CD14-positive monocyte (primary cell): ENCODE results near the gene SENP3. TPM values are rescaled to one million over a fixed set of nuclear protein-coding genes. Genes with fewer than 3 reads are reported as not detected.

Experiments
- DNase-seq, 3 donors: peaks; one replicate each; pipeline ENCODE4 v3.0.0-alpha.2; 2011 to 2022
- H2AFZ ChIP-seq: 2 replicates; pipeline ENCODE4 v1.6.0; 2012; ENCODE audit warnings: mild to moderate bottlenecking, low read depth, low read length, inconsistent platforms; ENCODE audit not compliant: insufficient read depth, poor library complexity, severe bottlenecking
- H3K27ac ChIP-seq, 2 donors: 1 replicate in 1 of 2; 2 replicates in 1 of 2; pipeline ENCODE4 v1.5.1; 2012 to 2013; ENCODE audit warnings: low read length in 2 of 2, control low read depth in 1 of 2, inconsistent platforms in 1 of 2, low read depth in 1 of 2, mild to moderate bottlenecking in 1 of 2
- H3K27me3 ChIP-seq, 2 donors: one replicate each; pipeline versions ENCODE4 v1.6.0 to v1.6.1; 2011 to 2013; ENCODE audit warnings: low read length in 2 of 2; ENCODE audit not compliant: control insufficient read depth in 2 of 2, insufficient read depth in 2 of 2
- H3K36me3 ChIP-seq, 2 donors: replicated peaks in 1 of 2; 1 replicate in 1 of 2; 2 replicates in 1 of 2; pipeline versions ENCODE4 v1.5.1 to v1.6.1; 2012 to 2013; ENCODE audit warnings: low read length in 2 of 2, control low read depth in 1 of 2, inconsistent platforms in 1 of 2, mild to moderate bottlenecking in 1 of 2; ENCODE audit not compliant: insufficient read depth in 2 of 2, control insufficient read depth in 1 of 2
- H3K4me1 ChIP-seq, 2 donors: 1 replicate in 1 of 2; 2 replicates in 1 of 2; pipeline versions ENCODE4 v1.5.1 to v1.6.1; 2012 to 2013; ENCODE audit warnings: low read length in 2 of 2, control low read depth in 1 of 2, inconsistent platforms in 1 of 2, mild to moderate bottlenecking in 1 of 2, moderate library complexity in 1 of 2; ENCODE audit not compliant: insufficient read depth in 2 of 2, control insufficient read depth in 1 of 2
- H3K4me2 ChIP-seq: replicated peaks from 2 replicates; pipeline ENCODE3; 2012; ENCODE audit warnings: low read length, moderate library complexity, mild to moderate bottlenecking; ENCODE audit not compliant: poor library complexity, severe bottlenecking; ENCODE audit errors: extremely low read depth
- H3K4me3 ChIP-seq, 3 experiments: fragments of 200-600 bp in 1 of 3; sonication (generic) in 1 of 3; replicated peaks in 1 of 3; 1 replicate in 2 of 3; 2 replicates in 1 of 3; pipeline ENCODE4 v1.5.1; 2011 to 2013; ENCODE audit warnings: low read length in 3 of 3, mild to moderate bottlenecking in 3 of 3, control low read depth in 2 of 3, low read depth in 2 of 3, inconsistent platforms in 1 of 3, moderate library complexity in 1 of 3
- H3K79me2 ChIP-seq: 2 replicates; pipeline ENCODE4 v1.6.0; 2012; ENCODE audit warnings: mild to moderate bottlenecking, control low read depth, inconsistent platforms, low read length, moderate library complexity; ENCODE audit not compliant: insufficient read depth
- H3K9ac ChIP-seq: 2 replicates; pipeline ENCODE4 v1.6.0; 2017; ENCODE audit warnings: low read length, mild to moderate bottlenecking; ENCODE audit not compliant: insufficient read depth, poor library complexity, severe bottlenecking
- H3K9me3 ChIP-seq, 2 donors: replicated peaks in 1 of 2; 1 replicate in 1 of 2; 2 replicates in 1 of 2; pipeline versions ENCODE4 v1.5.1 to v1.6.1; 2012 to 2013; ENCODE audit warnings: low read length in 2 of 2, control low read depth in 1 of 2; ENCODE audit not compliant: control insufficient read depth in 1 of 2, insufficient read depth in 1 of 2
- H4K20me1 ChIP-seq: 2 replicates; pipeline ENCODE4 v1.6.0; 2012; ENCODE audit warnings: mild to moderate bottlenecking, low read length, control low read depth, moderate library complexity; ENCODE audit not compliant: insufficient read depth
- H3K27ac Mint-ChIP-seq, 7 donors: one replicate each; pipeline ENCODE4 v1.8.0; 2020; ENCODE audit warnings: mild to moderate bottlenecking in 7 of 7, mixed read lengths in 7 of 7, moderate library complexity in 6 of 7, inconsistent platforms in 2 of 7
- H3K27me3 Mint-ChIP-seq, 3 donors: one replicate each; pipeline ENCODE4 v1.8.0; 2021 to 2022; ENCODE audit warnings: low read depth in 3 of 3, mild to moderate bottlenecking in 3 of 3, mixed read lengths in 3 of 3, moderate library complexity in 3 of 3, inconsistent platforms in 1 of 3
- H3K36me3 Mint-ChIP-seq, 2 donors: one replicate each; pipeline ENCODE4 v1.8.0; 2020; ENCODE audit warnings: mixed read lengths in 2 of 2, inconsistent platforms in 1 of 2, mild to moderate bottlenecking in 1 of 2
- H3K4me1 Mint-ChIP-seq: one replicate; pipeline ENCODE4 v1.8.0; 2020; ENCODE audit warnings: mild to moderate bottlenecking, mixed read lengths
- H3K4me3 Mint-ChIP-seq, 2 donors: one replicate each; pipeline ENCODE4 v1.8.0; 2020; ENCODE audit warnings: mild to moderate bottlenecking in 2 of 2, mixed read lengths in 2 of 2, moderate library complexity in 1 of 2
- H3K9me3 Mint-ChIP-seq, 7 donors: one replicate each; pipeline ENCODE4 v1.8.0; 2020 to 2022; ENCODE audit warnings: mixed read lengths in 7 of 7, mild to moderate bottlenecking in 6 of 7, moderate library complexity in 6 of 7, inconsistent platforms in 2 of 7
- WGBS: methylation state at CpG from one replicate; pipeline ENCODE4 v1.1.5; 2013; ENCODE audit warnings: missing lambda C conversion rate; ENCODE audit not compliant: insufficient coverage; 5-methylcytosine and 5-hydroxymethylcytosine counted together
- intact Hi-C, 2 donors: fragments of 100-400 bp; cut with micrococcal nuclease; formaldehyde crosslinking; loops; one replicate each; pipeline versions ENCODE4 v1.15.0 to v1.15.1; 2023
- polyA plus RNA-seq, 3 donors: library from polyadenylated mRNA; depleted of rRNA in 1 of 3; unstranded in 2 of 3; stranded (reverse) in 1 of 3; fragments of 300-500 nt in 2 of 3; fragments of >200 nt in 1 of 3; fragmentation: Illumina TruSeq in 2 of 3; gene quantifications; 1 replicate in 2 of 3; 2 replicates in 1 of 3; pipeline ENCODE4 v1.2.3, GENCODE V29; 2012 to 2021
- TF ChIP-seq, protein P1 (sequence below): fragments of 200-600 bp; IDR thresholded peaks from one replicate; pipeline ENCODE4 v1.8.0; 2022; ENCODE audit warnings: antibody characterized with exemption, mild to moderate bottlenecking

The SENP3 gene
- polyA plus RNA-seq, 3 donors = 2.9 to 140 (median 5.6) TPM

DNA sequence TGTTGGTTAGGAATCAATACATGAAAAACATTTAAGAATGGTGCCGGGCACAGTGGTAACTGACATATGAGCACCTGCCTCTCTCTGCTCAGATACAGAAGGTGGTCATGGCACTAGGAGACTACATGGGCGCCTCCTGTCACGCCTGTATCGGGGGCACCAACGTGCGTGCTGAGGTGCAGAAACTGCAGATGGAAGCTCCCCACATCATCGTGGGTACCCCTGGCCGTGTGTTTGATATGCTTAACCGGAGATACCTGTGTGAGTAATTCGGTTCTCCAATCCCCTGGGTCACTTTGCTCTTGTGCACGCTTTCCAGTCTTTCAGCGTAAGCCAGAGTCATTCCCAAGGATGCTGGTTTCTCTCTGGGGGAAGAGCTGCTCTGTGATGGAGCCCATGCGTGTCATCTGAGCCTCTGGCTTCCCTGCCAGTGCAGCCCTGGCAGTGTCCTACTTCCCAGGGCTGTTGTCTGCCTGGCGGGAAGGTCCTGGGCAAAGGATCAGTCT is 14.8 kb downstream of the SENP3 start:
- Histone ChIP-seq H3K4me2 (peak overlapping the region; percentile 91), H3K36me3 (peaks cover 49 to 52% of the 10 kb centered on the region in 2 donors), H3K9me3 (no peaks in the 10 kb centered on the region), H3K27ac (peak overlapping the region; percentile 99), H3K9ac (no peak overlapping the region), H4K20me1 (peaks cover 84% of the 10 kb centered on the region), H3K4me3 (peak overlapping the region in 1 of 3 experiments; percentile 100), H3K4me1 (peaks cover 70 to 80% of the 10 kb centered on the region in 2 donors), H3K79me2 (peaks cover 86% of the 10 kb centered on the region), H2AFZ (no peak overlapping the region), H3K27me3 (no peaks in the 10 kb centered on the region)
- H3K27ac Mint-ChIP-seq = peak overlapping the region; percentile 78 to 100 (median 99)
- intact Hi-C loops = loop anchor here (5.0 to 10.0 kb wide), 2 partner anchors 252 to 266 kb away; partner anchors contain the start of gene NEURL4 (in 1 of the 2)
- H3K27me3 Mint-ChIP-seq = peaks cover 0 to 13% (median 2%) of the 10 kb centered on the region in 3 donors
- TF ChIP-seq, protein P1, sequence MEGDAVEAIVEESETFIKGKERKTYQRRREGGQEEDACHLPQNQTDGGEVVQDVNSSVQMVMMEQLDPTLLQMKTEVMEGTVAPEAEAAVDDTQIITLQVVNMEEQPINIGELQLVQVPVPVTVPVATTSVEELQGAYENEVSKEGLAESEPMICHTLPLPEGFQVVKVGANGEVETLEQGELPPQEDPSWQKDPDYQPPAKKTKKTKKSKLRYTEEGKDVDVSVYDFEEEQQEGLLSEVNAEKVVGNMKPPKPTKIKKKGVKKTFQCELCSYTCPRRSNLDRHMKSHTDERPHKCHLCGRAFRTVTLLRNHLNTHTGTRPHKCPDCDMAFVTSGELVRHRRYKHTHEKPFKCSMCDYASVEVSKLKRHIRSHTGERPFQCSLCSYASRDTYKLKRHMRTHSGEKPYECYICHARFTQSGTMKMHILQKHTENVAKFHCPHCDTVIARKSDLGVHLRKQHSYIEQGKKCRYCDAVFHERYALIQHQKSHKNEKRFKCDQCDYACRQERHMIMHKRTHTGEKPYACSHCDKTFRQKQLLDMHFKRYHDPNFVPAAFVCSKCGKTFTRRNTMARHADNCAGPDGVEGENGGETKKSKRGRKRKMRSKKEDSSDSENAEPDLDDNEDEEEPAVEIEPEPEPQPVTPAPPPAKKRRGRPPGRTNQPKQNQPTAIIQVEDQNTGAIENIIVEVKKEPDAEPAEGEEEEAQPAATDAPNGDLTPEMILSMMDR = no peak
- H3K4me3 Mint-ChIP-seq = peak overlapping the region; percentile 7 to 50
- peaks cover 73 to 81% of the 10 kb centered on the region in 2 donors for H3K36me3 Mint-ChIP-seq
- peaks cover 0 to 4% (median 0%) of the 10 kb centered on the region in 7 donors for H3K9me3 Mint-ChIP-seq
- H3K4me1 Mint-ChIP-seq = peaks cover 73% of the 10 kb centered on the region
- 92% methylated on average over 13 of the region's 14 CpGs for WGBS
- peak in 1 of 3 donors; percentile 3 for DNase-seq

DNA sequence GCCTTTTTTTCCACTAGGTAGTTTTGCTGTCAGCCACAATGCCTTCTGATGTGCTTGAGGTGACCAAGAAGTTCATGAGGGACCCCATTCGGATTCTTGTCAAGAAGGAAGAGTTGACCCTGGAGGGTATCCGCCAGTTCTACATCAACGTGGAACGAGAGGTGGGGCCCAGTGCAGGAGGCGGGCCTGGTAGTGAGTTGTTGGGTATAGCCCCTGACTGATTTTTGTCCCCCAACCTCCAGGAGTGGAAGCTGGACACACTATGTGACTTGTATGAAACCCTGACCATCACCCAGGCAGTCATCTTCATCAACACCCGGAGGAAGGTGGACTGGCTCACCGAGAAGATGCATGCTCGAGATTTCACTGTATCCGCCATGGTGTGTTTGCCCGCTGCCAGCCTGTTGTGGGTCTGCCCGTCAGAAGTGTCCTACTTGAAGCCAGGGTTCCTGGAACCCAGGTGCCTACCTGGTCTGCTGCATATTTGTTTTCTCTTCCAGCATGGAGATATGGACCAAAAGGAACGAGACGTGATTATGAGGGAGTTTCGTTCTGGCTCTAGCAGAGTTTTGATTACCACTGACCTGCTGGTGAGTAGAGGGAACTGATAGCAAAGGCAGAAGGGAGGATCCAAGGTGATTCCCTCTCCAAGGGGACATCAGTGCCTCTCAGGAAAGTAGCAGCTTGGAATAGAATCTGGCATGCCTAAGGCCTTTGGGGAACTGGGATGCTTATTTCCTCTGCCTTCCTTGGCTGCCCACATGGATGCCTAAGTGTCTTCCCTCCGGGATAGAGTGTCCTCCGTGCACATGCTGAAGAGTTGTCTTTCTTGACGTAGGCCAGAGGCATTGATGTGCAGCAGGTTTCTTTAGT is 15.8 kb downstream of the SENP3 start:
- Mint-ChIP-seq H3K27ac (peak overlapping the region; percentile 98 to 100 (median 100)), H3K9me3 (peaks cover 0 to 4% (median 0%) of the 10 kb centered on the region in 7 donors), H3K4me3 (peak overlapping the region; percentile 48 to 57), H3K4me1 (peaks cover 76% of the 10 kb centered on the region), H3K36me3 (peaks cover 75 to 85% of the 10 kb centered on the region in 2 donors), H3K27me3 (peaks cover 0 to 13% (median 0%) of the 10 kb centered on the region in 3 donors)
- peak overlapping the region; percentile 99 for H3K27ac ChIP-seq
- H3K4me2 ChIP-seq = peak overlapping the region; percentile 9
- WGBS = 93% methylated on average over 12 of the region's 17 CpGs
- H4K20me1 ChIP-seq = peaks cover 95% of the 10 kb centered on the region
- H3K36me3 ChIP-seq = peaks cover 49 to 52% of the 10 kb centered on the region in 2 donors
- H3K9me3 ChIP-seq = no peaks in the 10 kb centered on the region
- peaks cover 90% of the 10 kb centered on the region for H3K79me2 ChIP-seq
- no peak for DNase-seq
- TF ChIP-seq, protein P1 = no peak
- intact Hi-C loops = loop anchor here (2.0 to 10.0 kb wide), 3 partner anchors 109 to 265 kb away; partner anchors contain the start of genes NEURL4 (in 1 of the 2) and TP53 (in 1 of the 2)
- H2AFZ ChIP-seq = no peak overlapping the region
- H3K9ac ChIP-seq = peak overlapping the region; percentile 97
- H3K27me3 ChIP-seq = no peaks in the 10 kb centered on the region
- H3K4me3 ChIP-seq = peak overlapping the region in 1 of 3 experiments; percentile 100
- H3K4me1 ChIP-seq = peaks cover 76 to 83% of the 10 kb centered on the region in 2 donors
